A549 (cell line): ENCODE results near the gene SLTM. TPM values are rescaled to one million over a fixed set of nuclear protein-coding genes. Genes with fewer than 3 reads are reported as not detected.
"Not testable (repeated sequence)": the region's sequence is repeated elsewhere in the genome, so short reads cannot be mapped to it uniquely, and the experiment has no call there.

Source experiments
- ATAC-seq, 2 experiments: fragments of 200-7000 bp in 1 of 2; fragments of >200 bp in 1 of 2; cut with Nextera tagmentation in 1 of 2; cut with Tn5 transposase in 1 of 2; 3 replicates each; pipeline versions ENCODE4 v1.8.0 to v1.9.1; 2018 to 2020; ENCODE audit warnings: mild to moderate bottlenecking in 1 of 2, moderate library complexity in 1 of 2
- CTCF ChIA-PET: fragments of 300-600 bp; sonication (Branson Sonifier 250); formaldehyde crosslinking; extraction: SDS; loops from one replicate; lab custom pipeline; 2021; ENCODE audit warnings: antibody characterized with exemption, inconsistent platforms; lab: Yijun Ruan, JAX
- POLR2A ChIA-PET: fragments of 350-600 bp; formaldehyde crosslinking; extraction: SDS; loops from one replicate; lab custom pipeline; 2021; ENCODE audit warnings: antibody characterized with exemption, inconsistent platforms; lab: Yijun Ruan, JAX
- DNase-seq, 2 experiments: peaks; one replicate each; pipeline versions ENCODE4 v3.0.0 to v3.0.0-alpha.2; 2011 to 2016; ENCODE audit warnings: low read depth in 1 of 2, low spot score in 1 of 2
- FAIRE-seq: peaks from 2 replicates; lab custom pipeline; 2011; peaks lifted over from hg19 to GRCh38; lab: Jason Lieb, UNC
- H3K27ac ChIP-seq, 2 experiments: fragments of >200 bp; sonication (Bioruptor Twin); formaldehyde crosslinking; 3 replicates each; pipeline ENCODE4 v1.5.1; 2016 to 2017
- H3K4me1 ChIP-seq: fragments of >200 bp; sonication (Bioruptor Twin); formaldehyde crosslinking; 3 replicates; pipeline ENCODE4 v1.6.1; 2016
- H3K4me2 ChIP-seq: fragments of >200 bp; sonication (Bioruptor Twin); formaldehyde crosslinking; 3 replicates; pipeline ENCODE4 v1.6.1; 2016
- H3K4me3 ChIP-seq: fragments of >200 bp; sonication (Bioruptor Twin); formaldehyde crosslinking; 3 replicates; pipeline ENCODE4 v1.5.1; 2016
- H3K9me3 ChIP-seq: fragments of >200 bp; sonication (Bioruptor Twin); formaldehyde crosslinking; 3 replicates; pipeline ENCODE4 v1.6.1; 2016
- ATOH8 ChIP-seq: fragments of 250-450 bp; sonication (Bioruptor Pico); IDR thresholded peaks from 2 replicates; pipeline ENCODE4 v1.5.0; 2020; ENCODE audit warnings: low read depth, mild to moderate bottlenecking, moderate library complexity
- BHLHE40 ChIP-seq: IDR thresholded peaks from 2 replicates; pipeline ENCODE4 v1.6.1; 2012; ENCODE audit warnings: low read depth, low read length, inconsistent platforms
- CBX8 ChIP-seq: fragments of 200-600 bp; sonication (generic); IDR thresholded peaks from 2 replicates; pipeline ENCODE4 v1.6.1; 2016
- CHD4 ChIP-seq: fragments of 200-600 bp; sonication (generic); IDR thresholded peaks from 2 replicates; pipeline ENCODE4 v1.6.1; 2016; ENCODE audit warnings: antibody characterized with exemption, mild to moderate bottlenecking, borderline replicate concordance
- EHF ChIP-seq: fragments of 250-450 bp; sonication (Bioruptor Pico); IDR thresholded peaks from 2 replicates; pipeline ENCODE4 v1.5.0; 2020; ENCODE audit warnings: mild to moderate bottlenecking
- ELK1 ChIP-seq: fragments of 150-350 bp; IDR thresholded peaks from 2 replicates; pipeline ENCODE4 v1.6.1; 2014; ENCODE audit warnings: low read depth, mild to moderate bottlenecking, low read length
- ESRRA ChIP-seq: fragments of 150-350 bp; IDR thresholded peaks from 2 replicates; pipeline ENCODE4 v1.6.1; 2014; ENCODE audit warnings: mild to moderate bottlenecking, low read length, borderline replicate concordance
- HES2 ChIP-seq: fragments of >200 bp; sonication (Bioruptor Twin); formaldehyde crosslinking; IDR thresholded peaks from 2 replicates; pipeline ENCODE4 v1.6.1; 2016
- HOXB13 ChIP-seq: fragments of 250-450 bp; sonication (Bioruptor Pico); IDR thresholded peaks from 2 replicates; pipeline ENCODE4 v1.5.0; 2020; ENCODE audit warnings: low read depth, mild to moderate bottlenecking, moderate library complexity
- HOXB5 ChIP-seq: fragments of 250-450 bp; sonication (Bioruptor Pico); IDR thresholded peaks from 2 replicates; pipeline ENCODE4 v1.5.0; 2020; ENCODE audit warnings: mild to moderate bottlenecking, moderate library complexity
- JUN ChIP-seq, 2 experiments: fragments of >200 bp; sonication (Bioruptor Twin); formaldehyde crosslinking; IDR thresholded peaks; 2 replicates in 1 of 2; 3 replicates in 1 of 2; pipeline ENCODE4 v1.6.1; 2016 to 2017
- KDM1A ChIP-seq: fragments of 200-600 bp; sonication (generic); IDR thresholded peaks from 2 replicates; pipeline ENCODE4 v1.6.1; 2016; ENCODE audit warnings: low read depth, mild to moderate bottlenecking
- NFE2L2 ChIP-seq: fragments of 150-350 bp; conservative IDR thresholded peaks from 2 replicates; pipeline ENCODE4 v1.6.1; 2014; ENCODE audit warnings: low read length
- PHF8 ChIP-seq: fragments of 200-600 bp; sonication (generic); IDR thresholded peaks from 2 replicates; pipeline ENCODE4 v1.6.1; 2016; ENCODE audit warnings: low read depth, mild to moderate bottlenecking, antibody characterized with exemption, moderate library complexity, borderline replicate concordance
- RNF2 ChIP-seq: fragments of 200-600 bp; sonication (generic); IDR thresholded peaks from 2 replicates; pipeline ENCODE4 v1.6.1; 2016; ENCODE audit warnings: low read depth, mild to moderate bottlenecking, antibody characterized with exemption, moderate library complexity, borderline replicate concordance
- SMC3 ChIP-seq: fragments of >200 bp; sonication (Bioruptor Twin); formaldehyde crosslinking; IDR thresholded peaks from 3 replicates; pipeline ENCODE4 v1.6.1; 2018; ENCODE audit warnings: inconsistent platforms
- TP53 ChIP-seq: fragments of 250-450 bp; sonication (Bioruptor Pico); IDR thresholded peaks from 2 replicates; pipeline ENCODE4 v1.5.0; 2021; ENCODE audit warnings: mild to moderate bottlenecking, moderate library complexity
- ZFP36 ChIP-seq: fragments of 450-650 bp; IDR thresholded peaks from 2 replicates; pipeline ENCODE4 v1.6.1; 2014; ENCODE audit warnings: borderline replicate concordance; ENCODE audit not compliant: partially characterized antibody
- ZNF302 ChIP-seq: fragments of 250-450 bp; sonication (Bioruptor Pico); IDR thresholded peaks from 2 replicates; pipeline ENCODE4 v1.9.0; 2021; ENCODE audit warnings: inconsistent platforms, mild to moderate bottlenecking, moderate library complexity
- ZSCAN20 ChIP-seq: fragments of 250-450 bp; sonication (Bioruptor Pico); IDR thresholded peaks from 2 replicates; pipeline ENCODE4 v1.8.0; 2022; ENCODE audit warnings: mild to moderate bottlenecking, moderate library complexity
- WGBS: methylation state at CpG from one replicate; pipeline ENCODE4 v1.1.6; 2017; ENCODE audit errors: missing lambda C conversion rate; 5-methylcytosine and 5-hydroxymethylcytosine counted together
- polyA plus RNA-seq, 4 experiments: library from polyadenylated mRNA; depleted of rRNA in 3 of 4; stranded (reverse); fragments of >200 nt; fragmentation: RNase III in 1 of 4; extraction: RNeasy Plus Mini Kit Qiagen cat#74134 plus additional on column Dnase treatment in 1 of 4; gene quantifications; 2 replicates in 3 of 4; 3 replicates in 1 of 4; pipeline ENCODE4 v1.2.3, GENCODE V29; 2011 to 2017
- TF ChIP-seq, protein P1 (sequence below): fragments of 200-600 bp; sonication (generic); IDR thresholded peaks from 2 replicates; pipeline ENCODE4 v1.6.1; 2016; ENCODE audit warnings: antibody characterized with exemption, mild to moderate bottlenecking, moderate library complexity
- TF ChIP-seq, protein P2 (sequence below): IDR thresholded peaks from 2 replicates; pipeline ENCODE4 v1.6.1; 2012

The SLTM gene
- polyA plus RNA-seq, 2 of the 4 experiments (the other 2 are of a cell fraction), result 93.5 to 133 TPM

DNA sequence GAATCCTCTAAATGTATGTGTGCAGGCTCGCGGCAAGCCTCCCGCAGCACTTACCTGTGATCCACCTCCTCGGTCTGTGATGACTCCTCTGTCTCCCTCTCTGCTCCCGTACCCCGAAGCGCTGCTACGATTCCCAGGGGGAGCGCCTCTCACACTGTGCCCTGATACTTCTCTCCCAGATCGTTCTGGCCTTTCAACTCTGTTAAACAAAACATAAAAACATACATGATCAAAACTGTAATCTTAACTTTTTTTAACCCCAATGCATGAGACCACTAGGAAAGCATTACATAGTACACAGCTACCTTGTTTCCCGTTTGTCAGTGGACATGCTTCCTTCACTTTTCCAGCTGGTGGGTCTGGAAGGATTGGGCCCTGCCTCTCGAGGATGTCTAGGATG is 46.6 kb downstream of the SLTM start:
- no peaks in the 10 kb centered on the region for H3K4me1 ChIP-seq
- 97% methylated on average over 12 of the region's 12 CpGs for WGBS
- ATAC-seq (no peak), DNase-seq (no peak), FAIRE-seq (no peak)
- ChIA-PET CTCF (interaction anchor here (0.9 to 1.6 kb wide), 3 partner anchors 13 to 659 kb away, joined by 4 read pairs; no protein-coding TSS in a partner anchor), POLR2A (no interaction called here)
- TF ChIP-seq HOXB13 (CRISPR knock-in tag) (no peak), JUN (IDR thresholded peaks at IDR 0.05) (no peak), HOXB5 (CRISPR knock-in tag) (no peak), RNF2 (no peak), HES2 (no peak), EHF (CRISPR knock-in tag) (no peak), PHF8 (no peak), ZSCAN20 (no peak), ELK1 (no peak)
- H3K4me3 ChIP-seq, result no peak overlapping the region
- no peak overlapping the region for H3K4me2 ChIP-seq
- no peaks in the 10 kb centered on the region for H3K9me3 ChIP-seq
- no peak overlapping the region for H3K27ac ChIP-seq

DNA sequence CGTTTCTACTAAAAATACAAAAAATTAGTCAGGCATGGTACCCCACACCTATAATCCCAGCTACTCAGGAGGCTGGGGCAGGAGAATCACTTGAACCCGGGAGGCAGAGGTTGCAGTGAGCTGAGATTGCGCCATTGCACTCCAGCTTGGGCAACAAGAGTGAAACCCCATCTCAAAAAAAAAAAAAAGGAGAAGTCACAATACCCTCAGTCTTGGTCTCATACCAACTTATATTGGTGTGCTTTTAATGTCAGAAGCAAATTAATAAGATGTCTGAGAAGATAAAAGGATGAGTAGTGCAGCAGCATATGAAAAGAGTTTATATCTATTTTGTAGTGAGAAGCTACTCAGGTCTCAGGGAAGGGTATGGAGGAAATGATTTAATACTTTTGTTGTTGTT is 49.6 kb downstream of the SLTM start:
- H3K4me2 ChIP-seq, DNase-seq, H3K27ac ChIP-seq, POLR2A ChIA-PET, H3K9me3 ChIP-seq, FAIRE-seq, H3K4me1 ChIP-seq, H3K4me3 ChIP-seq, ATAC-seq: not testable (repeated sequence)
- CTCF ChIA-PET, result interaction anchor here (1.5 kb wide), 1 partner anchor 9 kb away, joined by 3 read pairs; no protein-coding TSS in a partner anchor
- 91% methylated on average over 3 of the region's 3 CpGs for WGBS

- H3K27ac ChIP-seq, result no peak overlapping the region
- ATAC-seq, result no peak
Observed at GRCh38 chr15:58882243-58882642, 51.2 kb downstream of the SLTM start.

GRCh38 chr15:58880320-58880719 is 53.2 kb downstream of the SLTM start:
- Histone ChIP-seq H3K4me3 (no peak overlapping the region), H3K9me3 (no peaks in the 10 kb centered on the region), H3K27ac (no peak overlapping the region), H3K4me1 (no peaks in the 10 kb centered on the region), H3K4me2 (no peak overlapping the region)
- FAIRE-seq (no peak), DNase-seq (no peak), ATAC-seq (no peak)
- ChIA-PET CTCF (interaction anchor here (1.7 to 3.2 kb wide), 2 partner anchors 15 to 26 kb away, joined by 4 to 11 read pairs; no protein-coding TSS in a partner anchor), POLR2A (no interaction called here)
- TF ChIP-seq, protein P1, sequence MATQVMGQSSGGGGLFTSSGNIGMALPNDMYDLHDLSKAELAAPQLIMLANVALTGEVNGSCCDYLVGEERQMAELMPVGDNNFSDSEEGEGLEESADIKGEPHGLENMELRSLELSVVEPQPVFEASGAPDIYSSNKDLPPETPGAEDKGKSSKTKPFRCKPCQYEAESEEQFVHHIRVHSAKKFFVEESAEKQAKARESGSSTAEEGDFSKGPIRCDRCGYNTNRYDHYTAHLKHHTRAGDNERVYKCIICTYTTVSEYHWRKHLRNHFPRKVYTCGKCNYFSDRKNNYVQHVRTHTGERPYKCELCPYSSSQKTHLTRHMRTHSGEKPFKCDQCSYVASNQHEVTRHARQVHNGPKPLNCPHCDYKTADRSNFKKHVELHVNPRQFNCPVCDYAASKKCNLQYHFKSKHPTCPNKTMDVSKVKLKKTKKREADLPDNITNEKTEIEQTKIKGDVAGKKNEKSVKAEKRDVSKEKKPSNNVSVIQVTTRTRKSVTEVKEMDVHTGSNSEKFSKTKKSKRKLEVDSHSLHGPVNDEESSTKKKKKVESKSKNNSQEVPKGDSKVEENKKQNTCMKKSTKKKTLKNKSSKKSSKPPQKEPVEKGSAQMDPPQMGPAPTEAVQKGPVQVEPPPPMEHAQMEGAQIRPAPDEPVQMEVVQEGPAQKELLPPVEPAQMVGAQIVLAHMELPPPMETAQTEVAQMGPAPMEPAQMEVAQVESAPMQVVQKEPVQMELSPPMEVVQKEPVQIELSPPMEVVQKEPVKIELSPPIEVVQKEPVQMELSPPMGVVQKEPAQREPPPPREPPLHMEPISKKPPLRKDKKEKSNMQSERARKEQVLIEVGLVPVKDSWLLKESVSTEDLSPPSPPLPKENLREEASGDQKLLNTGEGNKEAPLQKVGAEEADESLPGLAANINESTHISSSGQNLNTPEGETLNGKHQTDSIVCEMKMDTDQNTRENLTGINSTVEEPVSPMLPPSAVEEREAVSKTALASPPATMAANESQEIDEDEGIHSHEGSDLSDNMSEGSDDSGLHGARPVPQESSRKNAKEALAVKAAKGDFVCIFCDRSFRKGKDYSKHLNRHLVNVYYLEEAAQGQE, result no peak
- TF ChIP-seq ESRRA (no peak), ZNF302 (CRISPR knock-in tag) (no peak), NFE2L2 (no peak), SMC3 (no peak), KDM1A (no peak)
- WGBS, result 82% methylated on average over 3 of the region's 3 CpGs

More at GRCh38 chr15:58882243-58882642, 51.2 kb downstream of the SLTM start:
- 91% methylated on average over 4 of the region's 4 CpGs for WGBS
- no peak for FAIRE-seq
- Histone ChIP-seq H3K4me1 (no peaks in the 10 kb centered on the region), H3K4me3 (no peak overlapping the region), H3K9me3 (no peaks in the 10 kb centered on the region), H3K4me2 (no peak overlapping the region)
- POLR2A ChIA-PET, result no interaction called here
- CTCF ChIA-PET, result interaction anchor here (0.5 to 3.2 kb wide), 2 partner anchors 17 to 75 kb away, joined by 4 to 11 read pairs; no protein-coding TSS in a partner anchor
- DNase-seq, result no peak
- no peak for TF ChIP-seq SMC3
- TF ChIP-seq TP53 (CRISPR knock-in tag), result no peak
- TF ChIP-seq PHF8, result no peak
- no peak for TF ChIP-seq CHD4
- TF ChIP-seq HES2, result no peak
- no peak for TF ChIP-seq ZFP36
- TF ChIP-seq ATOH8, result no peak
- no peak for TF ChIP-seq CBX8
- TF ChIP-seq, protein P2, sequence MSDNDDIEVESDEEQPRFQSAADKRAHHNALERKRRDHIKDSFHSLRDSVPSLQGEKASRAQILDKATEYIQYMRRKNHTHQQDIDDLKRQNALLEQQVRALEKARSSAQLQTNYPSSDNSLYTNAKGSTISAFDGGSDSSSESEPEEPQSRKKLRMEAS, result no peak
- TF ChIP-seq BHLHE40, result no peak
- TF ChIP-seq ESRRA, result no peak
